ENCODE measurements around the gene CENPP.
"Not testable (repeated sequence)": the region's sequence is repeated elsewhere in the genome, so short reads cannot be mapped to it uniquely, and the experiment has no call there.

The CENPP gene

DNA sequence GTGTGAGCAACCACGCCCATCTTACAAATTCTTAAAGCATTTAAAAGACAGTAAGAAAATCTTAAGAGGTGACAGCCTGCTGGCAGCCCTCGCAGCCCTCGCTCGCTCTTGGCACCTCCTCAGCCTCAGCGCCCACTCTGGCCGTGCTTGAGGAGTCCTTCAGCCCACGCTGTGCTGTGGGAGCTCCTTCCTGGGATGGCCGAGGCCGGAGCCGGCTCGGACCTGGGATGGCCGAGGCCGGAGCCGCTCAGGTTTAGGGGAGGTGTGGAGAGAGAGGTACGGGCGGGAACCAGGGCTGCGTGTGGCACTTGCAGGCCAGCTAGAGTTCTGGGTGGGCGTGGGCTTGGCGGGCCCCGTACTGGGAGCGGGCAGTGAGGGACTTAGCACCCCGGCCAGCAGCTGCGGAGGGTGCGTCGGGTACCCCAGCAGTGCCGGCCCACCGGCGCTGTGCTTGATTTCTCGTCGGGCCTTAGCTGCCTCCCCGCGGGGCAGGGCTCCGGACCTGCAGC is 219.3 kb downstream of the CENPP start:
- DNase-seq, result no peak

DNA sequence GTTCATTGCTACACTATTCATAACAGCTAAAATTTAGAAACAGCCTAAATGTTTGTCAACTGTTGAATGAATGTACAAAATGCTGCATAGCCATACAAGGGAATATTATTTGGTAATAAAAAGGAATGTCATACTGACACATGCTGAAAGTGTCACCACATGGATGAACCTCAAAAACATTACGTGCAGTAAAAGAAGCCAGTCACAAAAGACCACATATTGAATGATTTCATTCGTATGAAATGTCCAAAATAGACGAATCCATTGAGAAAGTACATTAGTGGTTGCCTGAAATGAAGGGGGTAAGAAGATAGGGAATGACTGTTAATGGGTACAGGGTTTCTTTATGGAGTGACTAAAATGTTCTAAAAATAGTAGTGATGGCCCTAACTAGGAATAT is 221.6 kb downstream of the CENPP start:
- DNase-seq, result peak; percentile 65

DNA sequence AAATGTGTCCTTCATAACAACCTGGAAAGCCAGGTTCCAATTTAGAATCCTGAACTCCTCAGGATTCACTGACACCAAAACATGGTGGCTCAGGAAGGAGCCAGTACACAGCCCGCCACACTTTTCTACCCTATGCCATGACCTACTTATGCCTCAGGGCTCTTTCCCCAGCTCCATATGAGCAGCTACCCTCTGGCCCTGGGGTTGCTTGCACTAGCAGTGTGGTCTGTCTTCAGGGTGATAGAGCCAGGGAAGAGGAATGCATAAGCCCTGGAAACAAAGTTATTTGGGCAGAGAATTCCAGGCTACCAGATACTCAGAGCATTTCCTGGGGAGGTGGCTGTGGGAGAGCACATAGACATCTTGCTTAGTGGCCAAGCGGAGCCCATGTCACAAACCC is 225.0 kb downstream of the CENPP start:
- peak; percentile 36 for DNase-seq

DNA sequence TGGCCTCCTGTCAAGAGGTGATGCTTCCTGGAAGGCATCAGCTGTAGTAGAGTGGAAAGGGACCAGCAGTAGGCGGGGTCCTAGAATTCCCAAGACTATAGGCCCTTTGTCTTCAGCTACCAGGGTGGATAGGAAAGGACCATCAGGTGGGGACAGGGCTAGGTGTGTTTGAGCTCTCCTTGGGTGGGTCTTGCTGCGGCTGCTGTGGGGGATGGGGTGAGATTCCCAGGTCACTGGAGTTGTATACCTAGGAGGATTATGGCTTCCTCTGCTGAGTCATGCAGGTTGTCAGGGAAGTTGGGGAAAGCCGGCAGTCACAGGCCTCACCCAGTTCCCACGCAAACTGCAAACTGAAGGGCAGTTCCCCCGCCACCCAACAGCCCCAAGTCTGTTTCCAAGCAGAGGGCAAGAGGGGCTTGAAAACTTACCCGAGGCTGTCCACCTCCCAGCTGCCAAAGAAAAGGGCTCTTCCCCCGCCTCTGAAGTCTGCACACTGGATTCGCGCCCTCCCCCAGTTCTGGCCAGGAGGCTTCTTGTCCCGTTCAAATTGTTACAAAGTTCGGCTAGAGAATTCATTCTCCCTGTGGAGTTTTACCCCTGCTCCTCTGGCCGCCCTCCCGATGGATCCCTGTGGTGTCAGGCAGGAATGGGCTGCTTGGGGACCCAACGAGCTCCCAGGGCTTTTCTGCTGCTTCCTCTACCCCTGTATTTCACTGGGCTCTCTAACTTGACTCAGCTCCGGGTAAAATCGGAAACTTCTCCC is 233.0 kb downstream of the CENPP start:
- DNase-seq, result no peak

DNA sequence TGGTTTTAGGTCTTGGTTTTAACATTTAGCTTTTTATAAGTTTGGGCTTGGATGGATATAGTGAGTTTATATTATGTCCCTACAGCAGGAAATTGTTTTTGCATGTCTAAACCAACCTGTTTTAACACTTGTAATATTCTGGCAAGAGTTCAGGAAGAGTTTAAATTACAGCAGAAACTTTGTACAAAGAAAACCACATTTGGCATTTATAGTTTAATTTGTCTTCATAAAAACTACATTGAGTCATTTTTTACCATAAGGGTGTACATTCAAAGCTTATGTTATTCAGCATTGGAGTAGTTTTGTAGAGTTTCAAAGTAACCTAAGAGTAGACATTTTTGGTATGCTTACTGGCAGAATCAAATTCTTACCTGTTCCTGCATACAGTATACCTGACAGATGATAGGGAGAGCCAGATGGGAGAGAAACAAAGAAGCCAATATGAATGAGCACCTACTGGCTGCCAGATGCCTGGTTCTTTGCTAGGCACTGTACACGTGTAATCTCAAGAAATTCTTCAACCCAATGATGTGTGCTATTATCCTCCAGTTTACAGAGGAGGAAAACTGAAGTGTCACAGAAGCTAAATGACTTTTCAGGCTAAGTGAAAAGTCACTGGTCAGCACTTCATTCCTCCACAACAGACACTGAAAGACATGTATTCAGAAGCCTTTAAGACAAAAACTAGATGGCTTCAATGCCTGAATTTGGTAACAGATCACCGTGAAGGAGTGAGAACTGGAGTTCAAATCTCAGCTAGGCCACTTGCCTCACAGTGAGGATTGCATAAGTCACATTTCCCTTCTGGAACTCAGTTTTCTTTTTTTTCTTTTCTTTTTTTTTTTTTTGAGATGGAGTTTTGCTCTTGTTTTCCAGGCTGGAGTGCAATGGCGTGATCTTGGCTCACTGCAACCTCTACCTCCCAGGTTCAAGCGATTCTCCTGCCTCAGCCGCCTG is 235.9 kb downstream of the CENPP start:
- peak; percentile 49 for DNase-seq

DNA sequence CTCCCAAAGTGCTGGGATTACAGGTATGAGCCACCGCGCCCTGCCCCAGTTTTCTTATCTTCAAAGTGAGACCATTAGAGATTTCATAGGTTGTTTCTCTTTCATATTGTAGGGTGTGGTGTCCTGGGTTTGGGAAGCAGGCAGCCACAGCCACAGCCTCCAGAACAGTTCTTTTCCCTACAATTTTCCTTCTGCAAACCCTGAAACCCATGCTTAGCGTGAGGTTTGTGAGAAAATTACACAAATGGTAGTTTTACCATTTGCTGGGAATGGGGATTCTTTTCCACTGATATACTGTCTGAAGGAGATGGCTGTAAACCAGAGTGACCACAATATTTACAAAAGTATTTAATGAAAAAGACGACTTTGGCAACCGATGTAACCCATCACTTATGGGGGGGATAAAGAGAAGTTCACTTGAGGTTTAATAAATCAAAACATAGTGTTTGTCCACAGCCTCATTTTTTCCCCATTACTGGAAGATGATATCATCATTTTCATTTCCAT is 236.8 kb downstream of the CENPP start:
- DNase-seq, result peak; percentile 88

DNA sequence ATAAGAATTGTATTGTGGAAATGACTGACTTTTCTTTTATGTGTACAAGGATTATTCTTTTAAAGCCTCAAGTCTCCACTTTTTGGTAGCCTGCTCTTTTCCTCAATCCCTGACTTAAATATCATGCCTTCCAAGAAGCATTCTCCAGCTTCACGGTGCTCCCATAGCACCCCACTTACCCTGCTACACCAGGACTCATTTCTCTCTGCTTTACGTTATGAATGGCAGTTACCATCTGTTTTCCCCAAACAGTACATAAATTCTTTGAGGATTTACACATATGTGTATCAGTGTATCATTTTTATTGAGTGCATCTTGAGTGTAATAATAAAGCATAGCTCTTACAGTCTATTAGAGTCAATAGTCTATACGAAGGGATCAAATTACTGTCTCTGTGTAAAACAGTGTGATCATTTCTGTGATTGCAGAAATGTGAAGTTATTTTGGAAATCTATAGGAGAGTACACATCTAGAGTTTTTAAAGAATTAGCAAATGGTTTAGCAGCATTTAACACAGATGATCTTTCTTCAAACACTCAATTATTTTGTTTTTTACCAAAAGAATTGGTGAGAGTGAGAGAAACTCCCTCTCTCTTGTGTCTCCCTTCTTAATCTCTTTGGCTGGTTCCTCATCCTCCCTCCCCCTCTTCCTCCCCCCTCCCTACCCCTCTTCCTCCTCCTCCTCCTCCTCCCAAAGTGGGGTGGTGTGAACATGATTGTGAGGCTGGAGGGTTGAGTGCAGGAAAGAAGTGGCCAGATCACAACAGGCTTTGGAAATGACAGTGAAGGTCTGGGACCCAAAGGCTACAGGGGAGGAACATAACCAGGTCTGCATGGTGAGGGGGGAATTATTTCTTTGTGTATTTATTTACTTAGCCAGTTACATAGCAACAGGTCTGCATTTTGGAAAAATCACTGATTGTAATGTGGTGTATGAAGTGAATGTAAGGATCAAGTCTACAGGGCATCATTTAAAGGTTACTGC is 237.7 kb downstream of the CENPP start:
- peak; percentile 5 for DNase-seq

DNA sequence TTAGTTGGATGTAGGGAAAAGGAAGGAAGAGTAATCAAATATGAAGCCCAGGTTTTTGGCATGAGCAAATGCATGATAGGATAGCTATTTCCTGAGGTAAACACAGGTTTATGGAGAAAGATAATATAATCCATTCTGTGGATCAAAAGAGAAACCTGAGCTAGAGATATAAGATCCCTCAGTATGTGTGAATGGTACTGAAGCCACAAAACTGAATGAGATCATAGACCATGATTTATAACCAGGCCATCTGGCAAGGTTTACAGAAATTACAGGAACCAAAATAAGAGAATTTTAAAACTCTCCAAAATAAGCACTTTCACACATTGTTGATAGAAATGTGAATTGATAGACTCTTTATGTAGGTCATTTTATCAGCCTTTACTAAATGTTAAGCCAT is 238.8 kb downstream of the CENPP start:
- DNase-seq, result peak; percentile 39

DNA sequence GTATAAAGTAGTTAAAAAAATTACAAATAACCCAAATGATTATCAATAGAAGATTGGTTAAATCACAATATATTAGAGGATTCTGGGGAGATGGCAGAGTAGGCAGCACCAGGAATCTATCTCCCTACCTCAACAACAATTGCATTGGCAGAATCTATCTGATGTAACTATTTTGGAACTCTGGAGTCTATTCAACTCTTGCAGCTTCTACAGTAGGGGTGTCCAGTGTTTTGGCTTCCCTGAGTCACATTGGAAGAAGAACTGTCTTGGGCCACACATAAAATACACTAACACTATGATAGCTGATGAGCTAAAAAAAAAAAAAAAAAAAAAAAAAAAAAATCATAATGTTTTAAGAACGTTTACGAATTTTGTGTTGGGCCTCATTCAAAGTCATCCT is 239.2 kb downstream of the CENPP start:
- DNase-seq, result peak; percentile 48

DNA sequence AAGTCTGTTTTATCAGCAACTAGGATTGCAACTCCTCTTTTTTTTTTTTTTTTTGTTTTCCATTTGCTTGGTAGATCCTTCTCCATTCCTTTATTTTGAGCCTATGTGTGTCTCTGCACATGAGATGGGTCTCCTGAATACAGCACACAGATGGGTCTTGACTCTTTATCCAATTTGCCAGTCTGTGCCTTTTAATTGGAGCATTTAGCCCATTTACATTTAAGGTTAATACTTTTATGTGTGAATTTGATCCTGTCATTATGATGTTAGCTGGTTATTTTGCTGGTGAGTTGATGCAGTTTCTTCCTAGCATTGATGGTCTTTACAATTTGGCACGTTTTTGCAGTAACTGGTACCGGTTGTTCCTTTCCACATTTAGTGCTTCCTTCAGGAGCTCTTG is 246.1 kb downstream of the CENPP start:
- DNase-seq, result not testable (repeated sequence)

DNA sequence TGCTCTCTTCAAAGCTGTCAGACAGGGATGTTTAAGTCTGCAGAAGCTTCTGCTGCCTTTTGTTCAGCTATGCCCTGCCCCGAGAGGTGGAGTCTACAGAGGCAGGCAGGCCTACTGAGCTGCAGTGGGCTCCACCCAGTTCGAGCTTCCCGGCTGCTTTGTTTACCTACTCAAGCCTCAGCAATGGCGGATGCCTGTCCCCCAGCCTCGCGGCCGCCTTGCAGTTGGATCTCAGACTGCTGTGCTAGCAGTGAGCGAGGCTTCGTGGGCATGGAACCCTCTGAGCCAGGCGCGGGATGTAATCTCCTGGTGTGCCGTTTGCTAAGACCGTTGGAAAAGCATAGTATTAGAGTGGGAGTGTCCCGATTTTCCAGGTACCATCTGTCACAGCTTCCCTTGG is 247.9 kb downstream of the CENPP start:
- DNase-seq, result not testable (repeated sequence)

DNA sequence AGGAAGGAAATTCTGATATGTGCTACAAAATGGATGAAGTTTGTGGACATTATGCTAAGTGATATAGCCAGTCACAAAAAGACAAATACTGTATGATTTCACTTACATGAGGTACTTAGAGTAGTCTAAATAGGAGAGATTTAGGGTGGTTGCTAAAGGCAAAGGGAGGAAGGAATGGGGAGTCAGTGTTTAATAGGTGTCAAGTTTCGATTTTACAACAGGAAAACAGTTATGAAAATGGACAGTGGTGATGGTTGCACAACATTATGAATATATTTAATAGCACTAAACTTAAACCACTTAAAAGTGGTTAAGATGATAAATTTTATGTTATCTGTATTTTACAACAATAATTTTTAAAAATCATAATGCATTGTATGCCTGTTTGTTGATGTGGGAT is 250.4 kb downstream of the CENPP start:
- no peak for DNase-seq

DNA sequence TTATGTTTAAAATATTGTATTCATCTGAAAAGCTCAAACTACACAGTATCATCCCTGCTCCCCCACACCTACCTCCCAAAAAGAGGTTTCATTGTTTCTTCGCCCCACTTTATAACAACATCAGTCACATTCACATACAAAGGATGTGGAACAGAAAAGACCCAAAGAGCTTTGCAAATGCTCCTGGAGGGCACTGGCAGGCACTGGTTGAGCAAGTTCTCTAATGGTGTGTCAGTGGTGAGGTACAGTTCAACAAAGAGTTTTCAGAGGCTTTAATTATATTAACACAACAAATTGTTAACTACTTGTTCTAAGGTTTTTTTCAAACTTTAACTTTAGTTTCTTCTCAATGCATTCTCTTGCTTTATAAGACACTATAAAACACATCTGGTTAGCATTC is 264.2 kb downstream of the CENPP start:
- DNase-seq, result no peak

DNA sequence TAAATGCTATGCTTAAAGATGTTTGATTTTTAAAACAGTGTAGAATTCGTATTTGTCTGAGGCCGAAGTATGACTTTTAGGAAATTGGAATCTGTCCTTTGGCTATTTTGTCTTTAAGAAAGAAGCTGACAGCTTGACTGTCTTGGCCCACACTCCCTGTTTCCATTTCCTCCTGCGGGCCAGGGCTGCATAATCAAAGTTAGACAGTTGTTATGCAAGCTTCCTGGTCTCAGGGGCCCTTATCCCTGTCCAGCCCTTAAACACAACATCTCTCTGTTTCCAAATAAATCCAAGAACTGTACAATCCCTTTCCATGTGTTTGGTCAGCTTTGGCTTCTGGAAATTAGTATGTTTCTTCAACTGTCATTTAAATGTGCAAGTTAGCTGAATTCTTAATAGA is 264.6 kb downstream of the CENPP start:
- peak; percentile 22 for DNase-seq

DNA sequence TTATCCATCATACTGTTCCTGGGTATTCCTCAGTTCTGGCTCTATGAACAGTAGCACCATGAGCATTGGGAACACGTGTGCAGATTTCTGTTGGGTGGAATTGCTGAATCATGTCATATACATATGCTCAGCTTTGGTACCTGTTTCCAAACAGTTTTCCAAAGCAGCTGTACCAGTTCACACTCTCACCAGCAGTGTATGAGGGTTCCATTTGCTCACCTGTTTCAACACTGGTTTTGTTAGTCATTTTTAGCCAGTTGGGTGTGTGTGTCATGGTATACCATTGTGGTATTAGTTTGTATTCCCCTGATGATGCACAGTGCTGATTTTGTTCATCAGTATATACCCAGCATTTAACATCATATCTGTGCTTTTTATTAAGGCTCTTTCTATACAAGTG is 266.8 kb downstream of the CENPP start:
- DNase-seq, result no peak

DNA sequence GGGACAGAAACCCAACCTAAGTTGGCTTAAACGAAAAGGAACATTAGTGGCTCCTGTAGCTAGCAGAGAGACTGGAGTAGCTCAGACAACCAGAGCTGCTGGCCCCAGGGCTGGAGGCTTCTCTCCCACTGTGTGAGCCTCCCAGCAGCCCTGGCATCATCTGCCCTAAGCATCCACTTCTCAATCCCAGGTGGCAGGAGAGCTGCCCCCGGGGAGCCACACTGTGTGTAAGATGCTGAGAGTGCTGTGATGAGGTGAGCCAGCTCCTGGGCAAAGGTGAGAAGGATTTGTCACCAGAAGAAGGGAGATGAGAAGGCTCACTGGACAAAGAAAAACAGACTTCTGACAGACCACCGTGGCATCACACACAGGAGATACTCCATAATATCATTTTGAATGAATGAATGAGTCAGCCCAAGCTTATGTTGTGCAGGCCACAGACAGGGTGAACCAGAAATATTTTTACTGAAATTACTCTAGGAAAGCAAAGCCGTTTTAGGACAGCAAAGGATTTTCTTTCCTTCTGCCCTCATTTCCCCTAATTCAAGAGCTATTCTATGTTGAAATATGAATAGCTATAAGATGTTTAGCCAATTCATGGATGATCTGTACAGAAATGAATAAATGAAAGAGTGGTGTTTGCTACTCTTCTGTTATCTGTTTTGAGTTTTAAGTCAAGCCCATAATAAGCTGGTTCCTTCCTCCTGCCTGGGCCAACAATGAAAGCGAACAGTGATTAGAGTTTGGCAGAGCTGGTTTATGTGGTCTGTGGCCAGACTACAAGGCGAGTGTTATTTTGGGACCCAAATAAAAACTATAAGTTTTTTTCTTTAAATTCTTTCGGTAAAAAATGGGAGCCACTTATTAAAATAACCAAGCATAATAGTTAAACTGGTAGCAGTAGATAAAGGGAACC is 267.5 kb downstream of the CENPP start:
- no peak for DNase-seq

DNA sequence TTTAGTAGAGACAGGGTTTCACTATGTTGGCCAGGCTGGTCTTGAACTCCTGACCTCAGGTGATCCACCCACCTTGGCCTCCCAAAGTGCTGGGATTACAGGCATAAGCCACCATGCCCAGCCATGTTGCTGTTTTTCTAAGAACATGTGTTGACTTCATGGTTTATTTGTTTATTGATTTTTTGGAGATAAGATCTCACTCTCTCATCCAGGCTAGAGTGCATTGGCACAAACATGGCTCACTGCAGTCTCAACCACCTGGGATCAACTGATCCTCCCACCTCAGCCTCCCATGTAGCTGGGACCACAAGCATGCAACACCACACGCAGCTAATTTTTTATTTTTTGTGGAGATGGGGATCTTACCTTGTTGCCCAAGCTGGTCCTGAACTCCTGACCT is 269.3 kb downstream of the CENPP start:
- not testable (repeated sequence) for DNase-seq

DNA sequence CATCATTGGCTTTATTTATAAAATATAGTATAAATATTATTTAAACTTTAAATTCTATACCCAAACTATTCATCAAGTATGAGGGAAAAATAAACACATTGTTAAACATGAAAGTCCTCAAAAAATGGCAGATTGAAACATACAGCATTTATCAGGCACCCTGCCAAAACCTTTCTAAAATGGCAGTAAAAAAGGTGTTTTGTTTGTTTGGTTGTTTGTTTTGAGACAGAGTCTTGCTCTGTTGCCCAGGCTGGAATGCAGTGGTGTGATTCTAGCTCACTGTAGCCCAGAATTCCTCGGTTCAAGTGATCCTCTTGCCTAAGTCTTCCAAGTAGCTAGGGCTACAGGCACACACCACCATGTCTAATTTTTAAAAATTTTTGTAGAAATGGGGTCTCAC is 270.2 kb downstream of the CENPP start:
- DNase-seq, result no peak

DNA sequence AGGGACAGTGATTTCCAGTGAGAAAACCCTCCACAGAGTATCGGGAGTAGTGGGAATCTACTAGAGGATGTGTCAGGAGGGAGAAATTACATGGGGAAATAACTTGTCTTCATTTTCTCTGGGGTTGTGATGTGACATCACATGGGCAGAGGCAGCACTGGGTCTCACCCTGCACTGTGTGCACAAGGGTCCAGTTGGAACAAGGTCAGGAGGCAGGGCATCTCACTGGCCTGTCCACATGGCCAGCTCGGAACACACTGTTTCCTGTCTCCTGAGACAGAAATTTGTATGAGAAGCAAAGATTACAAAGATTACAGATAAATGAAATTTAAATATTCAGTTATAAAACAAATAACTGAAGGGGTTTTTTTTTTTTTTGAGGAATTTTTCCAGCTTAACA is 272.6 kb downstream of the CENPP start:
- no peak for DNase-seq

DNA sequence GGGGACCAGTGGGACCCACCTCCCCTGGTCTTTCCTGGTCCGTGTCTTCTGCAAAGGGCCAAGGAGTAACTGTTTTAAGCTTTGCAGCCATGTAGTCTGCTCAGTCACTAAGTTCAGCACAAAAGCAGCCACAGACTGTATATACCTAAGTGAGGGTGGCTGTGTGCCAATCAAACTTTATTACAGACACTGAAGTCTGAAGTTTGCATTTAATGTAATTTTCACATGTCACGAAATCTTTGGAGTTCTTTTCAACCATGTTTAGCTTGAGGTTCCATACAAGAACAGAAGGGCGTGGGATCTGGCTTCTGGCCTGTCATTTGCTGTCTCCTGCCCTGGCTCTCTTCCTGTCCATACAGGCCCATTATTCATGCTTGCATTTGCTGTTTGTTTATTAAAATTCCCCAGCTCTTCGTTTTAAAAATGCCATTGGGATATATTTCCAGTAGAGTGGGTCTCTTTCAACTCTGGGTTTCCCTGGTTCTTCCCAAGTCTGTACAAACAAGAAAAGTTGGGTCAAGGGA is 274.2 kb downstream of the CENPP start:
- no peak for DNase-seq
